ENCODE measurements around the gene VRK2.

Gene VRK2

DNA sequence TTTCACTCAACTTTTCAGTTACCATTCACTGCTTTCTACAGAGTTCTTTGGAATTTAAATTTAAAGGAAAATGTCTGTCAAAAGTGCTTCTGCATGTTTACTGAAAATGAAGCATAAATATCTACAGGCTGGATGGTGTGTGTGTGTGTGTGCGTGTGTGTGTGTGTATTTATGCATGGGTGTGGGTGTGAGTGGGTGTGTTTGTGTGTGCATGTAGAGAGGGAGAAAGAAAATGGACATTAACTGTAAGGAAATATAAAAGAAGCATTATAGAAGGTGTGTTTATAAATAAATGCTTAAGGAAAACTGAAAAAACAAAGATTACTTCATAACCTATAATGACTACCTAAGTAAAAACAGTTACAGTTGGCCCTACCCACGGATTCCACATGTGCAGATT lies 151.3 kb downstream of the VRK2 start:
- TF ChIP-seq TAF1 (IDR thresholded peaks at IDR 0.05; ENCODE audit: borderline replicate concordance, insufficient read depth, low read length) (no peak), FOXP2 (optimal IDR thresholded peaks at IDR 0.05; ENCODE audit: borderline replicate concordance, extremely low read depth, extremely low read length, insufficient read depth) (no peak), SIN3A (IDR thresholded peaks at IDR 0.05; ENCODE audit: borderline replicate concordance, insufficient read depth, low read length) (no peak), POLR2AphosphoS5 (IDR thresholded peaks at IDR 0.05; ENCODE audit: low read depth, low read length) (no peak)
- TF ChIP-seq, protein P1, sequence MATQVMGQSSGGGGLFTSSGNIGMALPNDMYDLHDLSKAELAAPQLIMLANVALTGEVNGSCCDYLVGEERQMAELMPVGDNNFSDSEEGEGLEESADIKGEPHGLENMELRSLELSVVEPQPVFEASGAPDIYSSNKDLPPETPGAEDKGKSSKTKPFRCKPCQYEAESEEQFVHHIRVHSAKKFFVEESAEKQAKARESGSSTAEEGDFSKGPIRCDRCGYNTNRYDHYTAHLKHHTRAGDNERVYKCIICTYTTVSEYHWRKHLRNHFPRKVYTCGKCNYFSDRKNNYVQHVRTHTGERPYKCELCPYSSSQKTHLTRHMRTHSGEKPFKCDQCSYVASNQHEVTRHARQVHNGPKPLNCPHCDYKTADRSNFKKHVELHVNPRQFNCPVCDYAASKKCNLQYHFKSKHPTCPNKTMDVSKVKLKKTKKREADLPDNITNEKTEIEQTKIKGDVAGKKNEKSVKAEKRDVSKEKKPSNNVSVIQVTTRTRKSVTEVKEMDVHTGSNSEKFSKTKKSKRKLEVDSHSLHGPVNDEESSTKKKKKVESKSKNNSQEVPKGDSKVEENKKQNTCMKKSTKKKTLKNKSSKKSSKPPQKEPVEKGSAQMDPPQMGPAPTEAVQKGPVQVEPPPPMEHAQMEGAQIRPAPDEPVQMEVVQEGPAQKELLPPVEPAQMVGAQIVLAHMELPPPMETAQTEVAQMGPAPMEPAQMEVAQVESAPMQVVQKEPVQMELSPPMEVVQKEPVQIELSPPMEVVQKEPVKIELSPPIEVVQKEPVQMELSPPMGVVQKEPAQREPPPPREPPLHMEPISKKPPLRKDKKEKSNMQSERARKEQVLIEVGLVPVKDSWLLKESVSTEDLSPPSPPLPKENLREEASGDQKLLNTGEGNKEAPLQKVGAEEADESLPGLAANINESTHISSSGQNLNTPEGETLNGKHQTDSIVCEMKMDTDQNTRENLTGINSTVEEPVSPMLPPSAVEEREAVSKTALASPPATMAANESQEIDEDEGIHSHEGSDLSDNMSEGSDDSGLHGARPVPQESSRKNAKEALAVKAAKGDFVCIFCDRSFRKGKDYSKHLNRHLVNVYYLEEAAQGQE (IDR thresholded peaks at IDR 0.05; ENCODE audit: insufficient read depth in 1 of 2, low read depth in 2 of 2, low read length in 2 of 2) = no peak

DNA sequence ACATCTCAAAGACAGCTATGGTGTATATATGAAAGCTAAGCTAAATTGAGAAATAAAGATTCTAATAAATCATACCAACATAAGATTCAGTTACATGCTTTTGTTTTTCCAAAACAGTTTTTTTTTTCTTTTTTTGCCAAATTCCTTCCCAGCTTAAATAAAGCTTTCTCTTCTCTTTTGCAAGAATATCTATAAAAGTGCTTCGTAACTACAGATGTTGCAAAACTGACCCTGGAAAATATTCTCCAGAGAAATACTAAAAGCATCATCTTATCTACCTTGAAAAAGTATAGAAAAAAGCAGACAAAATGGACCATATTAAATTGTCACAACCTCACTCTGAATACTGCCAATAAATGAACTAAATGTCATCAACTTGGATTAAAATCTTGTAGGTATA lies 155.8 kb downstream of the VRK2 start:
- no peak for TF ChIP-seq FOXP2 (optimal IDR thresholded peaks at IDR 0.05; ENCODE audit: borderline replicate concordance, extremely low read depth, extremely low read length, insufficient read depth)
- no peak for TF ChIP-seq SIN3A (IDR thresholded peaks at IDR 0.05; ENCODE audit: borderline replicate concordance, insufficient read depth, low read length)
- no peak for TF ChIP-seq TAF1 (IDR thresholded peaks at IDR 0.05; ENCODE audit: borderline replicate concordance, insufficient read depth, low read length)
- no peak for TF ChIP-seq POLR2AphosphoS5 (IDR thresholded peaks at IDR 0.05; ENCODE audit: low read depth, low read length)
- TF ChIP-seq, protein P1 (IDR thresholded peaks at IDR 0.05; ENCODE audit: insufficient read depth in 1 of 2, low read depth in 2 of 2, low read length in 2 of 2) = no peak

DNA sequence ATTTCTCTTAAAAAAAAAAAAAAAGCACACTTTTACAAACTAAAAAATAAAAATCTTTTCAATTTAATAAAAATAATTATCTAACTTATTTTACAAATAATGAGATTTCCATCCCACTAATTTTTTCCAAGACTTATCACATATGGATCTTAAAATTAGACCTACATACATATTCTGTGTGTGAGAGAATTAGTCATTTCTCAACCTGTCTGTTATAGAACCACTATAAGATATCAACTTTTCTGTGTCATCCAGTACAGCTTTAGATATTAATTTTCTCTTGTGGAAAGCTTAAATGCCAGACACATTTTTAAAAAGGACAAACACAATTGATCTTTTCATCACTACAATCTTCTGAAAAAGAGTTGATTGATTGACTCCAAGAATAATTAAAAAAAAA lies 156.4 kb downstream of the VRK2 start:
- TF ChIP-seq SIN3A (IDR thresholded peaks at IDR 0.05; ENCODE audit: borderline replicate concordance, insufficient read depth, low read length) (no peak), FOXP2 (optimal IDR thresholded peaks at IDR 0.05; ENCODE audit: borderline replicate concordance, extremely low read depth, extremely low read length, insufficient read depth) (no peak), POLR2AphosphoS5 (IDR thresholded peaks at IDR 0.05; ENCODE audit: low read depth, low read length) (no peak), TAF1 (IDR thresholded peaks at IDR 0.05; ENCODE audit: borderline replicate concordance, insufficient read depth, low read length) (no peak)
- TF ChIP-seq, protein P1 (IDR thresholded peaks at IDR 0.05; ENCODE audit: insufficient read depth in 1 of 2, low read depth in 2 of 2, low read length in 2 of 2) = no peak

DNA sequence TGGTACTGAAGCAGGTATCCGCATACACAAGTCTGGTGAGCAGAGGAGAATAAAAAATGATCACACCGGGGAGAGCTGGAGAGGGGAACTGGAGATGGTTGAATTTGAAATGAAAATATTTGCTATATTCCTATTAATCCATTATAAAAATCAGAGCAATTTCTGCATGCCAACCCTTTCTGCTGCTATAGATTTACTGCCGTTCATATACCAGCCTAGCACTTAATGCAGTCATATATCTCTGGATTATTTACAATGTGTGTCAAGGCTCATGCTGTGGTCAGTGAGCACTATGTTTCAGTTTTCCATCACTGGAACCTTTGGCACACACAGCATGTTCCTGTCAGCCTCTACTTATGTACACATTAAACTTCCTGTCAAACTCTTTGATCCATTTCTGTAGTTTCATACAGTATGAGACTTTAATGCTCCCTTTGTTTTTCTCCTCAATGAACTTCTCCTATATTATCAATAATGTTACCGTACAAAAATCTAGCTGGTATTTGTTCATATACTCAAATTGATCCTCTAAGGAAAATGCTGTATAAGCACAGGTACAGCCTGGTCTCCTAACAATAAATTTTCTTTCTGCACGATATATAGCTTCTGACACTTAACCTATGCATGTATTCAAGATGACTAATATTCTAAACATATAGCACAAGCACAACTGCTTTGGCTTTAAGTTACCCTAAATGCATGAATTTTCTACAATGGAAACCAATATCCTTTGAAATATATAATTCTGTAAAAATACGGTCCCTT lies 157.8 kb downstream of the VRK2 start:
- TF ChIP-seq POLR2AphosphoS5 (IDR thresholded peaks at IDR 0.05; ENCODE audit: low read depth, low read length) (no peak), TAF1 (IDR thresholded peaks at IDR 0.05; ENCODE audit: borderline replicate concordance, insufficient read depth, low read length) (no peak)

DNA sequence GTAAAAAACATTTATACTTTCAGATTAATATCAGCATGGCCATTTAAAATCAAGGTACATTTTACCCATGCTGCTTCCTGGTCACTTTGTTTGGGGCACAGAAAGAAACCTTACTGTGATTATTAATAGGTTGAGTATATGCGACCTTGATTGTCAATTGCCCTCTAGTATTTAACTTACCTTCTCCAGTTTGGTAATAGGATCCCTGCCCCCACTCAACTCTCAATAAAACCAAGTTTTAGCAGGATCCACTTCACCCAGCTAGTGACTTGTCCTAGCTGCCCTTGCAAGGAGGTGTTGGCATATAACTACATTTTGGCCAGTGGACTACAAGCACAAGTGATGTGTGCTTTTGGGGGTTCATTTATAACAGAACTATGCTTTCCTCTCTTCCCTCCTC lies 160.2 kb downstream of the VRK2 start:
- TF ChIP-seq POLR2AphosphoS5 (IDR thresholded peaks at IDR 0.05; ENCODE audit: low read depth, low read length) = no peak
- TF ChIP-seq, protein P1 (IDR thresholded peaks at IDR 0.05; ENCODE audit: insufficient read depth in 1 of 2, low read depth in 2 of 2, low read length in 2 of 2) = no peak
- no peak for TF ChIP-seq FOXP2 (optimal IDR thresholded peaks at IDR 0.05; ENCODE audit: borderline replicate concordance, extremely low read depth, extremely low read length, insufficient read depth)

Data from PFSK-1 (cell line).